Panc1 (cell line): Measurements from ENCODE around the gene PRRC1.
A peak's percentile ranks its signal among the peaks of the same experiment; 100 is the strongest.

Experiments
- SIN3A ChIP-seq: IDR thresholded peaks from 2 replicates; pipeline ENCODE4 v1.6.1; 2012; ENCODE audit warnings: low read depth, mild to moderate bottlenecking, low read length, moderate library complexity, borderline replicate concordance; ENCODE audit not compliant: insufficient read depth
- TF ChIP-seq, protein P1 (sequence below): fragments of 450-650 bp; IDR thresholded peaks from 2 replicates; pipeline ENCODE4 v1.5.1; 2017; ENCODE audit warnings: mild to moderate bottlenecking

DNA sequence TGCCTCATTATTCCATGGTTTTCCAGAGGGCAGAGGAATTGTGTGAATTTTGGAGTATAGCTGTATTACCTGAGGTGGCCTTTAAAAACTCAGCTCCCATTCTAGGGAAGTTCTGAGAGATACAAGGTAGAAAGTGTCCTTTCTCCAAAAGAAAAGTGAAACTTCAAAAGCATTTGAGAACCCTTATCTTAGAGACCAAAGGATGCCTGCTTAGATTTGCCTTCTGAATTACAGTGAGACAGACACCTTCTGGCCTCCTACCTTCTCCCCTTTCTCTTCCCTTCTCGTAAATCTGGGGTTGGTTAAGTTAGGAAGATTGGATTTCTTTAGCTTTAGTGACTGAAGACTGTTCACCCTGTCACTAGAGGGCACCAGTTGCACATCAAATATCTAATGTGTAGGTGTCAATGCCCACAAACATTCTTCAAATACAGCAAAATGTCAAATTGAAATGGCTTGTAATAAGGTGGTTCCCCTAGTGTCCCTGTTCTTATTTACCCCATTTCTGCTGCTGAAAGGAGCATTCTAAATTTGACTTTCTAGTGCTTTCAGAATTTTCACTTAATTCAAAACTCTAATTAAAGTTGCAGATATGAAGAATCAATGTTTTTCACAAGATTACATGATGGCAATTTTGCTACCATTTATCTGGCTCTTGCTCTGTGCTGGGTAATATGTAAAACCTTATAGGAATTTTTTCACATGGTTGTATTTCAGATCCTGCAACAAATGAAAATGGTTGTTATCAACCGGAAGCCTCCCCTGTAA, 46.7 kb downstream of the PRRC1 start:
- TF ChIP-seq, protein P1, sequence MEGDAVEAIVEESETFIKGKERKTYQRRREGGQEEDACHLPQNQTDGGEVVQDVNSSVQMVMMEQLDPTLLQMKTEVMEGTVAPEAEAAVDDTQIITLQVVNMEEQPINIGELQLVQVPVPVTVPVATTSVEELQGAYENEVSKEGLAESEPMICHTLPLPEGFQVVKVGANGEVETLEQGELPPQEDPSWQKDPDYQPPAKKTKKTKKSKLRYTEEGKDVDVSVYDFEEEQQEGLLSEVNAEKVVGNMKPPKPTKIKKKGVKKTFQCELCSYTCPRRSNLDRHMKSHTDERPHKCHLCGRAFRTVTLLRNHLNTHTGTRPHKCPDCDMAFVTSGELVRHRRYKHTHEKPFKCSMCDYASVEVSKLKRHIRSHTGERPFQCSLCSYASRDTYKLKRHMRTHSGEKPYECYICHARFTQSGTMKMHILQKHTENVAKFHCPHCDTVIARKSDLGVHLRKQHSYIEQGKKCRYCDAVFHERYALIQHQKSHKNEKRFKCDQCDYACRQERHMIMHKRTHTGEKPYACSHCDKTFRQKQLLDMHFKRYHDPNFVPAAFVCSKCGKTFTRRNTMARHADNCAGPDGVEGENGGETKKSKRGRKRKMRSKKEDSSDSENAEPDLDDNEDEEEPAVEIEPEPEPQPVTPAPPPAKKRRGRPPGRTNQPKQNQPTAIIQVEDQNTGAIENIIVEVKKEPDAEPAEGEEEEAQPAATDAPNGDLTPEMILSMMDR = peak; percentile 72
- TF ChIP-seq SIN3A = no peak
